ENCODE data around the gene TRIM36. TPM values are rescaled to one million over a fixed set of nuclear protein-coding genes. Genes with fewer than 3 reads are reported as not detected.

TRIM36 gene
- polyA plus RNA-seq, 1 of the 3 experiments (the other 2 are of a cell fraction): 0.16 TPM

DNA sequence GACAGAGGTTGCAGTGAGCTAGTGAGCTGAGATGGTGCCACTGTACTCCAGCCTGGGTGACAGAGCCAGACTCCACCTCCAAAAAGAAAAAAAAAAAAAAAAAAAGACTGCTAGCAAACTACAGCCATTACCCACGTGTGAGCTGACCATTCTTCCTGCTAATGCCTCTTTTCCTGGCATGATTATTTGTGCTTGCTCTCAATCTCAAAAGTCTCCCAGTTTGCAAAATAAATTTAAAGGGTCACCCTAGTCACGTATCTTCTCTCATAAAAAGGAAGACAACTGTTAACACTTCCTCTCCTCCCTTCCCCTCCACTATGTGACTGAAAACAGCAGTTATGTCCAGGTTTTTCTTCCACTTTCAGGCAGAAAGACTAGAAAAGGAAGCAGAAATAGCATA lies 37.2 kb downstream of the TRIM36 start:
- no peak overlapping the region for H3K4me3 ChIP-seq (ENCODE audit: low read depth in 2 of 2, low read length in 1 of 2)
- no peaks in the 10 kb centered on the region for H3F3A ChIP-seq (replicated peaks; ENCODE audit: insufficient read depth)
- no peaks in the 10 kb centered on the region for H3K36me3 ChIP-seq (replicated peaks in 1 of 2; ENCODE audit: control insufficient read depth in 1 of 2, insufficient read depth in 2 of 2, low read length in 1 of 2)
- DNase-seq: no peak
- no peaks in the 10 kb centered on the region for H3K9me3 ChIP-seq
- TF ChIP-seq RFX5 (IDR thresholded peaks at IDR 0.05; ENCODE audit: low read length) (no peak), RCOR1 (IDR thresholded peaks at IDR 0.05; ENCODE audit: low read length) (no peak), CHD2 (IDR thresholded peaks at IDR 0.05; ENCODE audit: low read length, partially characterized antibody) (no peak), RAD21 (IDR thresholded peaks at IDR 0.05; ENCODE audit: low read length) (no peak), MXI1 (IDR thresholded peaks at IDR 0.05; ENCODE audit: low read depth, low read length) (no peak), TAF1 (IDR thresholded peaks at IDR 0.05; ENCODE audit: borderline replicate concordance, low read depth, low read length) (no peak), RXRA (IDR thresholded peaks at IDR 0.05; ENCODE audit: borderline replicate concordance, low read depth) (no peak), POLR2AphosphoS5 (IDR thresholded peaks at IDR 0.05; ENCODE audit: low read depth, low read length) (no peak)
- TF ChIP-seq, protein P1, sequence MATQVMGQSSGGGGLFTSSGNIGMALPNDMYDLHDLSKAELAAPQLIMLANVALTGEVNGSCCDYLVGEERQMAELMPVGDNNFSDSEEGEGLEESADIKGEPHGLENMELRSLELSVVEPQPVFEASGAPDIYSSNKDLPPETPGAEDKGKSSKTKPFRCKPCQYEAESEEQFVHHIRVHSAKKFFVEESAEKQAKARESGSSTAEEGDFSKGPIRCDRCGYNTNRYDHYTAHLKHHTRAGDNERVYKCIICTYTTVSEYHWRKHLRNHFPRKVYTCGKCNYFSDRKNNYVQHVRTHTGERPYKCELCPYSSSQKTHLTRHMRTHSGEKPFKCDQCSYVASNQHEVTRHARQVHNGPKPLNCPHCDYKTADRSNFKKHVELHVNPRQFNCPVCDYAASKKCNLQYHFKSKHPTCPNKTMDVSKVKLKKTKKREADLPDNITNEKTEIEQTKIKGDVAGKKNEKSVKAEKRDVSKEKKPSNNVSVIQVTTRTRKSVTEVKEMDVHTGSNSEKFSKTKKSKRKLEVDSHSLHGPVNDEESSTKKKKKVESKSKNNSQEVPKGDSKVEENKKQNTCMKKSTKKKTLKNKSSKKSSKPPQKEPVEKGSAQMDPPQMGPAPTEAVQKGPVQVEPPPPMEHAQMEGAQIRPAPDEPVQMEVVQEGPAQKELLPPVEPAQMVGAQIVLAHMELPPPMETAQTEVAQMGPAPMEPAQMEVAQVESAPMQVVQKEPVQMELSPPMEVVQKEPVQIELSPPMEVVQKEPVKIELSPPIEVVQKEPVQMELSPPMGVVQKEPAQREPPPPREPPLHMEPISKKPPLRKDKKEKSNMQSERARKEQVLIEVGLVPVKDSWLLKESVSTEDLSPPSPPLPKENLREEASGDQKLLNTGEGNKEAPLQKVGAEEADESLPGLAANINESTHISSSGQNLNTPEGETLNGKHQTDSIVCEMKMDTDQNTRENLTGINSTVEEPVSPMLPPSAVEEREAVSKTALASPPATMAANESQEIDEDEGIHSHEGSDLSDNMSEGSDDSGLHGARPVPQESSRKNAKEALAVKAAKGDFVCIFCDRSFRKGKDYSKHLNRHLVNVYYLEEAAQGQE (IDR thresholded peaks at IDR 0.05; ENCODE audit: low read depth, low read length): no peak
- TF ChIP-seq, protein P2, sequence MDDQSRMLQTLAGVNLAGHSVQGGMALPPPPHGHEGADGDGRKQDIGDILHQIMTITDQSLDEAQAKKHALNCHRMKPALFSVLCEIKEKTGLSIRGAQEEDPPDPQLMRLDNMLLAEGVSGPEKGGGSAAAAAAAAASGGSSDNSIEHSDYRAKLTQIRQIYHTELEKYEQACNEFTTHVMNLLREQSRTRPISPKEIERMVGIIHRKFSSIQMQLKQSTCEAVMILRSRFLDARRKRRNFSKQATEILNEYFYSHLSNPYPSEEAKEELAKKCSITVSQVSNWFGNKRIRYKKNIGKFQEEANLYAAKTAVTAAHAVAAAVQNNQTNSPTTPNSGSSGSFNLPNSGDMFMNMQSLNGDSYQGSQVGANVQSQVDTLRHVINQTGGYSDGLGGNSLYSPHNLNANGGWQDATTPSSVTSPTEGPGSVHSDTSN (IDR thresholded peaks at IDR 0.05): no peak
- TF ChIP-seq, protein P3, sequence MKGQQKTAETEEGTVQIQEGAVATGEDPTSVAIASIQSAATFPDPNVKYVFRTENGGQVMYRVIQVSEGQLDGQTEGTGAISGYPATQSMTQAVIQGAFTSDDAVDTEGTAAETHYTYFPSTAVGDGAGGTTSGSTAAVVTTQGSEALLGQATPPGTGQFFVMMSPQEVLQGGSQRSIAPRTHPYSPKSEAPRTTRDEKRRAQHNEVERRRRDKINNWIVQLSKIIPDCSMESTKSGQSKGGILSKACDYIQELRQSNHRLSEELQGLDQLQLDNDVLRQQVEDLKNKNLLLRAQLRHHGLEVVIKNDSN (IDR thresholded peaks at IDR 0.05; ENCODE audit: borderline replicate concordance, low read depth): no peak
- no peaks in the 10 kb centered on the region for H3K4me1 ChIP-seq (ENCODE audit: control insufficient read depth in 1 of 2, insufficient read depth in 2 of 2, low read depth in 1 of 2, low read length in 1 of 2)
- no peaks in the 10 kb centered on the region for H4K20me1 ChIP-seq (ENCODE audit: insufficient read depth)
- H3K9me2 ChIP-seq: no peaks in the 10 kb centered on the region
- POLR2A ChIA-PET: interaction anchor here (0.6 kb wide), 1 partner anchor 17 kb away, joined by 3 read pairs; no protein-coding TSS in a partner anchor
- H3K9ac ChIP-seq: no peak overlapping the region
- H3K27me3 ChIP-seq (ENCODE audit: insufficient read depth): no peaks in the 10 kb centered on the region
- no peak overlapping the region for H3K4me2 ChIP-seq
- 39% methylated on average over 2 of the region's 2 CpGs for WGBS (ENCODE audit: low lambda C conversion rate)
- CTCF ChIA-PET: interaction anchor here (0.7 to 0.9 kb wide), 2 partner anchors 18 to 34 kb away, joined by 3 to 4 read pairs; no protein-coding TSS in a partner anchor
- H3K27ac ChIP-seq (ENCODE audit: low read depth in 2 of 2, low read length in 1 of 2): no peak overlapping the region
- no peaks in the 10 kb centered on the region for H3K79me2 ChIP-seq (ENCODE audit: insufficient read depth)
- peak overlapping the region; percentile 25; the same call in 1 of the 2 replicates for H2AFZ ChIP-seq (ENCODE audit: low read depth)

DNA sequence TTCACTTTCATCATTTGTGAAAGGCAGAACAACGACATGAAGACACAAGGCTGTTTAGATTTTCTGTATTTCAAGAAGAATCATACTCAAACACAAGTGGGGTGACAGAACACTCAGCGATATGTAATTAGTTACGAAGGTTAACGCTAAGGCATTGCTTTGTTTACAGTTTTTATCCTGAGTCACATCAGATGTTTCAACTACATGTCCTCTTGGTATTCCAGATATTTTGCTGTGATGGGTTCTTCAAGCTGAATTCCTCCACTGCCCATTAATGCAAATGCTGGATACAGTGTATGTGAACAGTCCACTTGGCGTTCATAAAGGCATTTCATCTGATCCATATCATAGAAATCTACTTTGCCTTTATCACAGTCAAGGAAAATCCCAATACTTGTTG lies 43.4 kb downstream of the TRIM36 start:
- WGBS (ENCODE audit: low lambda C conversion rate): 61% methylated on average over 5 of the region's 5 CpGs

More for the DNA sequence above, 43.4 kb downstream of the TRIM36 start:
- Histone ChIP-seq H3K4me1 (ENCODE audit: control insufficient read depth in 1 of 2, insufficient read depth in 2 of 2, low read depth in 1 of 2, low read length in 1 of 2) (no peaks in the 10 kb centered on the region), H3K9ac (no peak overlapping the region), H3K4me2 (no peak overlapping the region), H2AFZ (ENCODE audit: low read depth) (no peak overlapping the region), H3K9me2 (no peaks in the 10 kb centered on the region), H3K27ac (ENCODE audit: low read depth in 2 of 2, low read length in 1 of 2) (no peak overlapping the region), H3K79me2 (ENCODE audit: insufficient read depth) (no peaks in the 10 kb centered on the region), H3K27me3 (ENCODE audit: insufficient read depth) (no peaks in the 10 kb centered on the region), H3F3A (replicated peaks; ENCODE audit: insufficient read depth) (no peaks in the 10 kb centered on the region), H3K36me3 (replicated peaks in 1 of 2; ENCODE audit: control insufficient read depth in 1 of 2, insufficient read depth in 2 of 2, low read length in 1 of 2) (no peaks in the 10 kb centered on the region), H3K4me3 (ENCODE audit: low read depth in 2 of 2, low read length in 1 of 2) (no peak overlapping the region), H4K20me1 (ENCODE audit: insufficient read depth) (no peaks in the 10 kb centered on the region), H3K9me3 (no peaks in the 10 kb centered on the region)
- TF ChIP-seq TAF1 (IDR thresholded peaks at IDR 0.05; ENCODE audit: borderline replicate concordance, low read depth, low read length) (no peak), CHD2 (IDR thresholded peaks at IDR 0.05; ENCODE audit: low read length, partially characterized antibody) (no peak)
- ChIA-PET POLR2A (no interaction called here), CTCF (no interaction called here)
- DNase-seq: no peak
